ENCODE data around the gene FMNL1.

Gene FMNL1

DNA sequence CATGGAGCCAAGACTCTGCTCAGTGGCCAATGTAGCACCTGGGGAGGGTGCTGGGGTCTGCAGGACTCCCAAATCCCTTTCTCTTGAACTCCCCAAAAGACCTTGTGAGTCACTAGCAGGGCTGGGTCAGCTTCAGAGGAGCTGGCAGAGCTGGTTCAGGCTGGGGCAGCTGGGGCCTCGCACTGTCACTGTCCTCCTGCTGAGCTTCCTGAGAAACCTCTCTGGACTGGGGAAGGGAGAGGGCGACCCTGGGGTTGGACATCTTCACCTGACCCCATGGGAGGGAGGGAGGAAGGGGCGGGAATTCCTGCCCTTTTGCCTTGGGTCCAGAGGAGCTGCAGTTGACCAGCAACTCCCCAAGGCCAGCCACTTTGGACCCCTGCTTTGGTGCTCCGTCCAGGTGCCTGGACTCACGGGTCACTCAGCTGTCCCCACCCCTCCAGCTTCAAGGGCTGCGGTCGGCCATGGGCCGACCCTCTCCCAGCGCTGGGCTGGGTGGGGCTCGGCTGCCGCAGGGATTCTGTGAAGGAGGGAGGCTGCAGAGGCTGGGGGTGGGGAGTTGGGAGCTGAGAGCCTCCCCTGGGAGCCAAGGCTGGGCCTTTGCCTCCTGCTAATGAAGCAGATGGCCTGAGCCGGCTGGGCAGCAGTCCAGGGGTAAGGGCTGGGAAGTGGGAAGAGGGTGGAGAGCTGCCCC, 9.2 kb downstream of the FMNL1 start:
- in situ Hi-C loops (cut with MboI; ENCODE audit: low pct_unique_long_range_greater_than_20kb, low sequenced_read_pairs, unreplicated experiment) = no loop called here
- DNase-seq (ENCODE audit: low spot score) = no peak
- TF ChIP-seq, protein P1, sequence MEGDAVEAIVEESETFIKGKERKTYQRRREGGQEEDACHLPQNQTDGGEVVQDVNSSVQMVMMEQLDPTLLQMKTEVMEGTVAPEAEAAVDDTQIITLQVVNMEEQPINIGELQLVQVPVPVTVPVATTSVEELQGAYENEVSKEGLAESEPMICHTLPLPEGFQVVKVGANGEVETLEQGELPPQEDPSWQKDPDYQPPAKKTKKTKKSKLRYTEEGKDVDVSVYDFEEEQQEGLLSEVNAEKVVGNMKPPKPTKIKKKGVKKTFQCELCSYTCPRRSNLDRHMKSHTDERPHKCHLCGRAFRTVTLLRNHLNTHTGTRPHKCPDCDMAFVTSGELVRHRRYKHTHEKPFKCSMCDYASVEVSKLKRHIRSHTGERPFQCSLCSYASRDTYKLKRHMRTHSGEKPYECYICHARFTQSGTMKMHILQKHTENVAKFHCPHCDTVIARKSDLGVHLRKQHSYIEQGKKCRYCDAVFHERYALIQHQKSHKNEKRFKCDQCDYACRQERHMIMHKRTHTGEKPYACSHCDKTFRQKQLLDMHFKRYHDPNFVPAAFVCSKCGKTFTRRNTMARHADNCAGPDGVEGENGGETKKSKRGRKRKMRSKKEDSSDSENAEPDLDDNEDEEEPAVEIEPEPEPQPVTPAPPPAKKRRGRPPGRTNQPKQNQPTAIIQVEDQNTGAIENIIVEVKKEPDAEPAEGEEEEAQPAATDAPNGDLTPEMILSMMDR (IDR thresholded peaks at IDR 0.05; ENCODE audit: extremely low read depth, insufficient read depth, missing control alignments) = no peak

DNA sequence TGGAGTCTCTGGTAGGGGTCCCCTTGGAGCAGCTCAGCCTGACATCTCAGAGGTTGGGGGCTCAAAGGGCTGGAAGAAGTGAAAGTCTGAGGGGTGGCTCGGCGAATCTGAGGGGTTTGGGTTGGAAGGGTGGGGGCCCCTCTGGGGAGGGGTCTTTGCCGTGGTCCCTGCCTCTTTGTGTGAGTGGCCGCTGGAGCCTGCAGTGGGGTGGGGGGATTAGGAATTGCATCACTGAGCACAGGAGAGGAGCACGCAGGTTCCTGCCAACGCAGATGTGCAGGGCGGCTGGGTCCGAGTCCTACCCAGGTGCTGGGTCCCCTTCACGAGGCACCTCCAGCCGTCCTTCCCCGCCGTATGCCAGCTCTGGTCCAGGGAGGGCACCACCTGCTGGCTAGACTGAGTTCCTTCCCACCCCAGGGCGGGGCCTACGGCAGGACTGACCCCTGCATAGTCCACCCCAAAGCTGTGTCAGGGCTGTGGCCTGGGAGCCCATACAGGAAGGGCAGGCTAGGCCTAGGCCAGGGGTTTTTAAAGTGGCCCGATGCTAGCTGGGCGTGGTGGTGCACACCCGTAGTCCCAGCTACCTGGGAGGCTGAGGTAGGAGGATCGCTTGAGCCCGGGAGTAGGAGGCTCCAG, 9.9 kb downstream of the FMNL1 start:
- no peak for DNase-seq (ENCODE audit: low spot score)
- TF ChIP-seq, protein P1 (IDR thresholded peaks at IDR 0.05; ENCODE audit: extremely low read depth, insufficient read depth, missing control alignments) = peak; percentile 25
- in situ Hi-C loops (cut with MboI; ENCODE audit: low pct_unique_long_range_greater_than_20kb, low sequenced_read_pairs, unreplicated experiment) = no loop called here

DNA sequence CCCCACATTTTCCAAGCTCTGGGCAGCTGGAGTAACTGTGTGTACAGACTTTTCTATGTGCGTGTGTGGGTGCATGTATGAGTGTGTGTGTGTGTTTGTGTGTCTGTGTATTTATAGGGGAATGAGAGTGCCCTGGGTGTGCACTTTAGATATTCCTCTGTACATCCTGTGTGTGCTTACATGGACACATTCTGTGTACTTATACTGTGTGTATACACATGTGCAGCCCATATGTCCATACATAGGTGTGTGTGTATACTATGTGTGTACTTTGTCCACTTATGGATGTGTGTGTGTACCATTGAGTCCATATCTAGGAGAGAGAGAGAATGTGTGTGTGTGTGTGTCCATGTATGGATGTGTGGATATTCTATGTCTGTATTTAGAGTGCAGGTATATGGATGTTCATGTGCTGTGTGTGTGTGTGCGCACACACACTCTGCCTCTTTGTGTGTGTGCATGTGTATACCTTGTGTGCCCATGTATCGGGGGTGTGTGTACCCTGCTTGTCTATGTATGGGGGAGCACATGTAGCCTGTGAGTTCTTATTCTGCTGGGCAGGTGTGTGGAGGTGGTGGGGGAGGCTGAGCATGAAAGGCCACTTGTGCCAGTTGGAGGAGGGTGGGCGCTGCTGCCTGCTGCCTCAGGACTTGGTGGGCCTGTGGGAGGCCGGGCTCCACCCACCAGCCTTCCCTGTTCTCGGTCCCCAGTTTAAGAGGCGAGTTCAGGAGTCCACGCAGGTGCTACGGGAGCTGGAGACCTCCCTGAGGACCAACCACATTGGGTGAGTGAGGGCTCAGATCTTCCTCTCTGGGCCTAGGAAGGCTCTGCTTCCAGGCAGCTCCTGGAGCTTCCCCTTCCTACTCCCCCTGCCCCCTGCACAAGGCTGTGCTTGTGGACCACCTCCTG, 11.1 kb downstream of the FMNL1 start:
- TF ChIP-seq, protein P1 (IDR thresholded peaks at IDR 0.05; ENCODE audit: extremely low read depth, insufficient read depth, missing control alignments) = no peak
- in situ Hi-C loops (cut with MboI; ENCODE audit: low pct_unique_long_range_greater_than_20kb, low sequenced_read_pairs, unreplicated experiment) = no loop called here
- no peak for DNase-seq (ENCODE audit: low spot score)

DNA sequence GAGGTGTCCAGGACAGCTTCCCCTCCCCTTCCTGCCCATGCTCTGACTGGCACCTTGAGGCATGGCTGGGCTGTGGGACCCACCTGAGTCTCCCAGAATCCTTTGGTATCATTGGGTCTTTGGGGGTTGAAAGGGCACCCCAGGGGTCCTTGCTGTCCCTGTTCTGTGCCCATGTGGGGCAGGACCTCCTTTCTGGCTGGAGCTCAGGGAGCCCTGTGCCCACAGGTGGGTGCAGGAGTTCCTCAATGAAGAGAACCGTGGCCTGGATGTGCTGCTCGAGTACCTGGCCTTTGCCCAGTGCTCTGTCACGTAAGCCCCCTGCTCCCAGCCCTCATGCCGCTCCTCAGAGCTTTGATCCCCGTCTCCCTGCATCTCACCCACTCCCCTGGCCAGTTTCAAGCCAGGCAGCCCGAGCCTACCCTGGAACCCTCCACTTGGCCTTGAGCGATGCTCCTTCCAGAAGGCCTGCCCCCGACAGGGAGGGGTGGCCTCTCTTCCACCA, 11.8 kb downstream of the FMNL1 start:
- in situ Hi-C loops (cut with MboI; ENCODE audit: low pct_unique_long_range_greater_than_20kb, low sequenced_read_pairs, unreplicated experiment) = no loop called here
- TF ChIP-seq, protein P1 (IDR thresholded peaks at IDR 0.05; ENCODE audit: extremely low read depth, insufficient read depth, missing control alignments) = no peak

DNA sequence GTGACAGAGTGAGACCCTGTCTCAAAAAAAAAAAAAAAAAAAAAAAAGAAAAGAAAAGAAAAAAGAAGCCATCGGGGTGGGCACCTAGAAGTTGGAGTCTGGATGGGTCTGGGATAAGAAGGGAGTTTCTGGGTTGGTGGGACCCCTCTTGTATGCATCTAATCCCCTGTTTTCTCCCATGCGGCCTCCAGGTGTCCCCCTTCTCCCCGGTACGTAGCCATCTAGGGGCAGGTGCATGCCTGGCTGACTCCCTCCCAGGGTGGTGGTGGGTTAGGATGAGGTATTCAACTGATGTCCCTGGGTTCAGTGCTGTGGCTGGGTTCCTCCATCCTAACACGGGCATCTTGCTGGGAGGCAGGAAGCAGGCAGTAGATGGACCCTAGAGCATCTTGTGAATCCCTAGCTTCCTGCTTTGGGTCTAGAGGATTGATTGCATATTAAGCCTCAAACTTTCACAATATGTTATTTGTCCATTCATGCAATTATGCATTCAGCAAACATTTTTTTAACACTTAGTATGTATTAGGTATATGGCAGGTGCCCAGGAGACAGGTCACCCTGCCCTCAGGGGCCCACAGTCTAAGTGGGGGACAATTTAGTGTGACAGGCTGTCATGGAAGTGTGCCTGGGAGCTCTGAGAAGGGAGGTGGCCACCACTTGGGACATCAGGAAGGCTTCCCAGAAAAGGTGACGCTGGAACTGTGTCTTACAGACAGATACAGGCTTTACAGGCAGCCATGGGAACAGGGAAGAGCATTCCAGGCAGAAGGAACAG, 13.1 kb downstream of the FMNL1 start:
- TF ChIP-seq, protein P1 (IDR thresholded peaks at IDR 0.05; ENCODE audit: extremely low read depth, insufficient read depth, missing control alignments) = peak; percentile 54
- in situ Hi-C loops (cut with MboI; ENCODE audit: low pct_unique_long_range_greater_than_20kb, low sequenced_read_pairs, unreplicated experiment) = no loop called here
- peak; percentile 74 for DNase-seq (ENCODE audit: low spot score)

More for the DNA sequence above, 11.8 kb downstream of the FMNL1 start:
- no peak for DNase-seq (ENCODE audit: low spot score)

All from GM13977 (cell line).